NCI-H345 (cell line): ENCODE measurements around the gene RNF123.

Experiments
- DNase-seq: peaks from one replicate; lab custom pipeline; 2025; lab: John Stamatoyannopoulos, UW

Gene RNF123

GRCh38 chr3:49658711-49659110 is 30.6 kb upstream of the RNF123 start:
- DNase-seq = no peak

GRCh38 chr3:49659756-49660155 is 29.6 kb upstream of the RNF123 start:
- DNase-seq = no peak

GRCh38 chr3:49661281-49661680 is 28.1 kb upstream of the RNF123 start:
- no peak for DNase-seq

DNA sequence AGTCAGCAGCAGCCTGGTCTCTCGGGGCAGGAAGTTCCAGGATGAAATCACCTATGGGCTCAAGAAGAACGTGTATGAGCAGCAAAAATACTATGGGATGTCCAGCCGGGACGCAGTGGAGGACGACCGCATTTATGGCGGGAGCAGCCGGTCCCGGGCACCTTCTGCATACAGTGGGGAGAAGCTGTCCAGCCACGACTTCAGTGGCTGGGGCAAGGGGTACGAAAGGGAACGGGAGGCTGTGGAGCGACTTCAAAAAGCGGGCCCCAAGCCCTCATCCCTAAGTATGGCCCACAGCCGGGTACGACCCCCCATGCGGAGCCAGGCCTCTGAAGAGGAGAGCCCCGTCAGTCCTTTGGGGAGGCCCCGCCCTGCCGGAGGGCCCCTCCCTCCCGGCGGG is 27.3 kb upstream of the RNF123 start:
- DNase-seq = no peak

GRCh38 chr3:49662720-49663413 is 26.5 kb upstream of the RNF123 start:
- no peak for DNase-seq

GRCh38 chr3:49663831-49664230 is 25.5 kb upstream of the RNF123 start:
- DNase-seq = no peak

DNA sequence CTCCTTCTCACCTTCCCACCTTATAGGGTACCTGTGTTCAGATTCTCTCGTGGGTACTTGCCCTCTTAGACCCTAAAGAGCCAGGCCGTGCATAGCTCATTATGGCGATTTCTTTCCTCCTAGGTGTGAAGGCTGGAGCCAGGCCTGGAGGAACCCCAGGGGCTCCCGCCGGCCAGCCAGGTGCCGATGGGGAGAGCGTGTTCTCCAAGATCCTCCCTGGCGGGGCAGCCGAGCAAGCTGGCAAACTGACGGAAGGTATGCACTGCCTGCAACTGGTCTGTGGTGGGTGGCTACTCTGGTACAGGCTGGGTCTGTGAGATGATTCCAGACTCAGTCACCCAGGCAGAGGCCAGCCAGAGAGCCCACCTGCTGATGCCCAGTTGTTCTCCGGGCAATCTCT is 25.1 kb upstream of the RNF123 start:
- DNase-seq = no peak

DNA sequence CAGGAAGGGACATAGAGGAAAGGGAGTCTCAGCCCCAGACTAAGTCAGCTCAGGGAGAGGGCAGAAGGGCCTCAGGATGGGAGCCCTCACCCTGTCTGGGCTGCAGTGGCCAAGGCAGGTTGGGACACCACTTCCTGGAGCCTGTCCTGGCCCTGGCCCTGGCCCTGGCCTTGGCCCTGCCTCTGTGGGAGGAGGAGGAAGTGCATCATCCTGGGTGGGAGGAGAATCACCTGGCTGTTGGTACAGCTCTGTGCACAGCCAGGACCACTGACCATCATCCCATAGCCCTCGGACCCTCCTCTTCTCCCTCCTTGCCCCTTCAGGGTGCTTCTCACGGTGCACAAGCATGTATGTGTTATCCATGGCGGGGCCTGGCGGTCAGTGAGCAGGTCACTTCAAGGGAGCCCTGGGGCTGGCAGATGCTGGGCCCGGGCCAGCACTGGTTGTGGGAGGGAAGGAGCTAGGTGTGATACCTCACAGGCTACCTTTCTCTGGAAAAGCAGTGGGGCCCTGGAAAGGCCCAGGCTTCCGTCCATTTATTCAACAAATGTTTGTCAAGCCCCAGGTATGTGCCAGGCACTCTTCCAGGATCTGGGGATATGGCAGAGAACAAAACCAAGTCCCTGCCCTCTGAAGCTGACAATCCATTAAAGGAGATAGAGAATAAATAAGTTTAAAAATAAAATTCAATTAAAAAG is 23.4 kb upstream of the RNF123 start:
- DNase-seq = no peak

GRCh38 chr3:49666592-49666991 is 22.8 kb upstream of the RNF123 start:
- no peak for DNase-seq

GRCh38 chr3:49667701-49668413 is 21.5 kb upstream of the RNF123 start:
- no peak for DNase-seq

GRCh38 chr3:49668414-49668797 is 21.0 kb upstream of the RNF123 start:
- DNase-seq = no peak

- DNase-seq = no peak
Observed at GRCh38 chr3:49668861-49669260, 20.5 kb upstream of the RNF123 start.

- DNase-seq = no peak
Observed at GRCh38 chr3:49669352-49669751, 20.0 kb upstream of the RNF123 start.

- no peak for DNase-seq
Observed at GRCh38 chr3:49670940-49671290, 18.4 kb upstream of the RNF123 start.

GRCh38 chr3:49671291-49672288 is 17.8 kb upstream of the RNF123 start:
- no peak for DNase-seq

DNA sequence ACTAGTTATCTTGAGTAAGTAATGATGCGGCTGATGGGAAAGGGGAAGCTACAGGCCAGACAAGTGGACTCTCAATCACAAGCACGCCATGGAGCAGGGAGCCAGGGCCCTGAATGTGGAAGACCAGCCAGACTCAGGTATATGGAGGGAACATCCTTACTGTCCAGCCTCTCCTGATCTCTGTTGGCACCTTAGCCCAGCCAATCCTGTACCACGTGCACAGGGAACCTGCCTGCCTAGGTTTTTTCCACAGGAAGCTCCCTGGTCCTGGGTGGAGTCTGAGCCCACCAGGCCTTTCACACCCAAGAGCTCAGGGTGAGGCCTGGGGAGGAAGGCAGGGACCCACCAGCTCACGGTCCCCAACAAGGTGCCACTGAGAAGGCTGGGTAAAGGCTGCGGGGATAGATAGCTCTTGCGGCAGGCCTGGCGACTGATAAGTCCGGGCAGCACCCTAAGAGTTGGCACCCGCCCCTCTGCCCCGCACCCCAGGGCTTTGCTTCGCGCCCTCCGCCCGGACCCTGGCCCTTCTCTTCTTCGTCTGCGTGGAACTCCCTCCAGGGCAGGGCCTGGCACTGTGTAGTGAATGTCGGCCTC is 16.1 kb upstream of the RNF123 start:
- DNase-seq = no peak

DNA sequence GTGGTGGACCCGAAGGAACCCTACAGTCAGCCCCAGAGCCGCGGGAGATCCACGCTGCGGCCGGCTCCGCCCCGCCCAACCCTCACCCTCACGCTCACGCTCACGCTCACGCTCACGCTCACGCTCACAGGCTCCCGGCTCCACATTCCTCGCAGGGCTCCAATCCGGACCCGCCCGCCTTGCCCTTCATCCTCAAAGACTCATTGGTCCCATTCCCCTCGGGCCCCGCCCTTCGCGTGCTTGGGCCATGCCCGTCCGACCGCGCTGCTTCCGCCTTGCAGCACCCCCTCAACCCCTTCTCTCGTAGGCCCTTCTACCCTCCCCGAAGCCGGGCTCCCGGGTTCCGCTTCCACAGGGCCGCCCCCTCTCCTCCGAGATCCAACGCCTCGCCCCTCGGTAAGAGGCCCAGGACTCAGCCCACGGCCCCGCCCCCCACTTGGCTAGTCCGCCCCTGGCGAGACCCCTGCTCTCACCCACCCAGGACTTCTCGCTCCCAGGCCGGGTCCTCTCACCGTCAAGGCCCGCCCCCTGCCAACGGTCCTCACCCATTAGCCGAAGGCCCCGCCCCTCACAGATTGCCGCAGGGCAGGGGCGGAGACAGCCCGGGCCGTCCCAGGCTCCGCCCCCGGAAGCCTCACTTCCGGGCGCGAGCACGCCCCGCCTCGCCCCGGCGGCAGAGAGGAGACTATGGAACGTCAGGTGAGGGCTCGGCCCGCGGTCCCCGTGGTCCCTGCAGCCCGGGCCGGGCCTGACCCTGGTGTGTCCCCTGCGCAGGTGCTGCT is 15.5 kb upstream of the RNF123 start, which contains the start of gene APEH:
TSS of gene APEH (plus strand) at position 637 of the 782 bp plus-strand sequence. CDS start at position 688, 51 bp downstream.
- no peak for DNase-seq

GRCh38 chr3:49674497-49674983 is 14.8 kb upstream of the RNF123 start:
- no peak for DNase-seq

DNA sequence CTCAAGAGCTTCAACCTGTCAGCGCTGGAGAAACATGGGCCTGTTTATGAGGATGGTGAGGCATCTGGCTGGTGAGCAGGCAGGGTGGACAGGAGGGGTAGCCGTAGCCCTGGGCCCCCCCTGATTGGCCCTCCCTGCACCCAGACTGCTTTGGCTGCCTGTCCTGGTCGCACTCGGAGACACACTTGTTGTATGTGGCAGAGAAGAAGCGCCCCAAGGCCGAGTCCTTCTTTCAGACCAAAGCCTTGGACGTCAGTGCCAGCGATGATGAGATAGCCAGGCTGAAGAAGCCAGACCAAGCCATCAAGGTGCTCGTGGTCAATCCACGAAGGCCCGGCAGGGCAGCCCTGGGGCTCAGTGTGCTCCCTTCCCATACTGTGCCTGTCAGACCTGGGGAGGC is 13.4 kb upstream of the RNF123 start:
- no peak for DNase-seq

GRCh38 chr3:49680493-49681231 is 8.7 kb upstream of the RNF123 start:
- DNase-seq = no peak
